GM21381 (cell line): ENCODE data around the gene BID.

Experiments
- ATAC-seq: cut with Tn5 transposase; IDR thresholded peaks from one replicate; pipeline ENCODE4 v1.9.1; 2021; ENCODE audit warnings: mild to moderate bottlenecking, moderate library complexity; ENCODE audit not compliant: unreplicated experiment

The BID gene

GRCh38 chr22:17803609-17804270 is 29.5 kb upstream of the BID start:
- no peak for ATAC-seq

- no peak for ATAC-seq
Observed at GRCh38 chr22:17802822-17803221, 28.6 kb upstream of the BID start.

GRCh38 chr22:17802411-17802810 is 28.1 kb upstream of the BID start:
- ATAC-seq = no peak

- ATAC-seq = peak; percentile 47
Observed at GRCh38 chr22:17797721-17798559, 23.7 kb upstream of the BID start.

- no peak for ATAC-seq
Observed at GRCh38 chr22:17796695-17797094, 22.4 kb upstream of the BID start.

GRCh38 chr22:17795661-17796548 is 21.6 kb upstream of the BID start:
- ATAC-seq = no peak

GRCh38 chr22:17794726-17795542 is 20.7 kb upstream of the BID start:
- ATAC-seq = no peak

- ATAC-seq = no peak
Observed at GRCh38 chr22:17792854-17793434, 18.7 kb upstream of the BID start.

GRCh38 chr22:17792299-17792698 is 18.0 kb upstream of the BID start:
- no peak for ATAC-seq

- no peak for ATAC-seq
Observed at GRCh38 chr22:17791196-17791595, 16.9 kb upstream of the BID start.

- no peak for ATAC-seq
Observed at GRCh38 chr22:17789379-17790200, 15.3 kb upstream of the BID start.

- no peak for ATAC-seq
Observed at GRCh38 chr22:17788528-17789378, 14.5 kb upstream of the BID start.

GRCh38 chr22:17787716-17788330 is 13.6 kb upstream of the BID start:
- ATAC-seq = no peak

- no peak for ATAC-seq
Observed at GRCh38 chr22:17787241-17787640, 13.0 kb upstream of the BID start.

- no peak for ATAC-seq
Observed at GRCh38 chr22:17786435-17787161, 12.3 kb upstream of the BID start.

GRCh38 chr22:17785185-17786184 is 11.2 kb upstream of the BID start:
- no peak for ATAC-seq
